ENCODE data around the gene LRRC45. TPM values are rescaled to one million over a fixed set of nuclear protein-coding genes. Genes with fewer than 3 reads are reported as not detected.

LRRC45 gene
- total RNA-seq, 1 donor from 2014 or later: 14.2 TPM

DNA sequence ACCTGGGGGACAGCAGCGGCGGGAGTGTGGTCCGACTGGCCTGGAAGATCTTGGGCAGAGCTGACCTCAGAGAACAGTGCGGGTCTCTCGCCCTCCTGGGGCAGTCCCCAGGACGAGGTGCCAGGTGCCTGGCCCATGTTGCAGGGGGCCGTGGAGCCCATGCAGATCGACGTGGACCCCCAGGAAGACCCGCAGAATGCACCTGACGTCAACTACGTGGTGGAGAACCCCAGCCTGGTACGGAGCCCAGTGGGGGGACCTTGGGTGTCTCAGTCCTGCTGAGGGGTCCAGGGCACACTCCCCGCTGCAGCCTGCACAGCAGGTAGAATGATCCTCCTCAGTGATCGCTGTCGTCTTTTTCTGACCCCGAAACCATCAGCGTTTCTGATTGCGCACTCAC lies 30.0 kb downstream of the LRRC45 start:
- DNase-seq: no peak

DNA sequence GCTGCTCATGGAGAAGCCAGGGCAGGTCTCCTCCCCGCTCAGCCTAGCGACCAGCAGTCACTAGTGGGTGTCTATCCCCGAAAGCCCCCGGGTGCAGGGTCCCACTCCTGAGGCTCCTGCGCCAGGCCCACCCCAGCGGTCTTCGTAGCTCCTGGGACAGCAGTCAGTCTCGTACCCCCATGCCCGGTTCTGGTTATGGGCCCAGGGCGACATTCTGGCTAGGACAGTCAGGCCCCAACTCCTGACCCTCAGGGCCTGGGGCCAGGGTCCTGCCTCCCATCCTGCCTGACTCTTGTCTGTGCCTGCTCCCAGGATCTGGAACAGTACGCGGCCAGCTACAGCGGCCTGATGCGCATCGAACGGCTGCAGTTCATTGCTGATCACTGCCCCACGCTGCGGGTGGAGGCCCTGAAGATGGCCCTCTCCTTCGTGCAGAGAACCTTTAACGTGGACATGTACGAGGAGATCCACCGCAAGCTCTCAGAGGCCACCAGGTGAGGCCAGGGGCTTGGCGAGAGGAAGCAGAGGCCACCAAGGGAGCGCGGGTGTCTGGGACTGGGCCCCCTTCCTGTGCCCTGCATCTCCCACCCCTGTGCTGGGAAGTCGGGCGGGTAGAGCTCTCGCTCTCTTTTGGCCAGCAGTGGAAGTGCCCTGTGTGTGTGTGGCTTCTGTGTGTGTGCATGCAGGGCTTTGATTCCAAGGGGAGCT lies 30.6 kb downstream of the LRRC45 start:
- no peak for DNase-seq

DNA sequence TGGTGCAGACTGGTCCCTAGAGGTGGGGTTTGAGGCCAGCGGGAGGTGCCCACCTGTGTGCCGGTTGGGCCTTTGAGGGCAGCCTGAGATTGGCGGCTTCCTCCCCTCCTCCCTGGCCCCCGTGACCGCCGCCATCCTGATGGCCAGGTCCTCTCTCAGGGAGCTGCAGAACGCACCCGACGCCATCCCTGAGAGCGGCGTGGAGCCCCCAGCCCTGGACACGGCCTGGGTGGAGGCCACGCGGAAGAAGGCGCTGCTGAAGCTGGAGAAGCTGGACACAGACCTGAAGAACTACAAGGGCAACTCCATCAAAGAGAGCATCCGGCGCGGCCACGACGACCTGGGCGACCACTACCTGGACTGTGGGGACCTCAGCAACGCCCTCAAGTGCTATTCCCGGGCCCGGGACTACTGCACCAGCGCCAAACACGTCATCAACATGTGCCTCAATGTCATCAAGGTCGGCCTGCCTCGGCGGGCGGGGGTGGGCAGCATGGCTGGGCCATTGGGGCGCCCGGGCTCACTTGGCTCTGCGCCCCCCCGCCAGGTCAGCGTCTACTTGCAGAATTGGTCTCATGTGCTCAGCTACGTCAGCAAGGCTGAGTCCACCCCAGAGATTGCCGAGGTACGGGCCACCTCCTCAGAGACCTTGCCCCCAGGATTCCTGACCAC lies 31.4 kb downstream of the LRRC45 start:
- no peak for DNase-seq

- no peak for DNase-seq
Measured at GRCh38 chr17:82055023-82055964, 32.2 kb downstream of the LRRC45 start.

DNA sequence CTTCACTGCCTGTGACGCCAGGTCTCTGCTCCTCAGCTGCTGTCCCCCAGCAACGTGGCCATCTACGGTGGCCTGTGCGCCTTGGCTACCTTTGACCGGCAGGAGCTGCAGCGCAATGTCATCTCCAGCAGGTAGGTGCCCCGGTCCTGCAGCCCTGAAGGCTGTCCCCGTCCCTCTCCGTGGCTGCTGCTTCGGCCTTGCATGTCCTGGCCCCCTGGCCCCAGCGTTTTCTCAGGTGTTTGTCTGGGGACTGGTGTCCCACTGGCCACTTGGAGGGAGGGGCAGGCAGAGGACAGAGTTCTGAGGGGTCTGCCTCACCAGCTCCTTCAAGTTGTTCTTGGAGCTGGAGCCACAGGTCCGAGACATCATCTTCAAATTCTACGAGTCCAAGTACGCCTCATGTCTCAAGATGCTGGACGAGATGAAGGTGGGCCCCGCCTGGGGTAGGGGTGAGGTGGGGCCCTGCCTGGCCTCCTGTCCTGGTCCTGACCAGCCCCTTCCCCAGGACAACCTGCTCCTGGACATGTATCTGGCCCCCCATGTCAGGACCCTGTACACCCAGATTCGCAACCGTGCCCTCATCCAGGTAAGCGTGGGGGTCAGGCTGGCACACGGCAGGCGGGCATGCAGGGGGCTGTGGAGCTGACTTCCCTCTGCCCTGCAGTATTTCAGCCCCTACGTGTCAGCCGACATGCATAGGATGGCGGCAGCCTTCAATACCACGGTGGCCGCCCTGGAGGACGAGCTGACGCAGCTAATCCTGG lies 33.0 kb downstream of the LRRC45 start:
- DNase-seq: no peak

DNA sequence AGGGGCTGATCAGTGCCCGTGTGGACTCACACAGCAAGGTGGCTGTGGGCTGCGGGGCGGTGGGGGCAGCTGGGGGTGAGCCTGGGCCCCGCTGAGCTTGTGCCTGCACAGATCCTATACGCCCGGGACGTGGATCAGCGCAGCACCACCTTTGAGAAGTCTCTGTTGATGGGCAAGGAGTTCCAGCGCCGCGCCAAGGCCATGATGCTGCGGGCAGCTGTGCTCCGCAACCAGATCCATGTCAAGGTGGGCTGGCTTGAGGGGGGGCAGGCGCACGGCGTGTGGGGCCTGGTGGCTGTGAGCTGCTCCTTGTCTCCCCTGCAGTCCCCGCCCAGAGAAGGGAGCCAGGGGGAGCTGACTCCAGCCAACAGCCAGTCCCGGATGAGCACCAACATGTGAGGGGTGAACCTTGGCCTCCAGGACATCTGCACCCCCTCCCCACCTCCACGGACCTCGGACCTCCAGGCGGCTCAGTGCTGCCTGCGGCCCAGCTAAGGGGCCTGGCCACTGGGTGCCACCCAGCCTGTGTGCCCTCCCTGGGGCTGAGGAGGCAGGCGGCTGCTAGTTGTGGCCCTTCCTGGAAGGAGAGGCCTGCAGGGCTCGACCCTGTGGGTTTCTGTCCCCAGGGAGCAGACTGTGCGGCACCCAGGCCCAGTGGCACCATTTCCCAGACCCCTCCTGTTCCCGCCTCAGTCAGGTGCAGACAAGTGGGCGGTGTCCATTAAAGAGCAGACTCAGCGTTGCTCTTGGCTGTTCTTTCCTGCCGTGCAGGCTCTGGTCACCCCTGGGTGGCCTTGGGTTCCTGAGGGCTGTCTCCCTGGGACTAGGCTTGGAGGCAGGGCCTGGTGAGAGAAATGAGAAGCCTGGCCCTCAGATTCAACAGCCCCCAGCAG lies 33.9 kb downstream of the LRRC45 start:
- DNase-seq: no peak

DNA sequence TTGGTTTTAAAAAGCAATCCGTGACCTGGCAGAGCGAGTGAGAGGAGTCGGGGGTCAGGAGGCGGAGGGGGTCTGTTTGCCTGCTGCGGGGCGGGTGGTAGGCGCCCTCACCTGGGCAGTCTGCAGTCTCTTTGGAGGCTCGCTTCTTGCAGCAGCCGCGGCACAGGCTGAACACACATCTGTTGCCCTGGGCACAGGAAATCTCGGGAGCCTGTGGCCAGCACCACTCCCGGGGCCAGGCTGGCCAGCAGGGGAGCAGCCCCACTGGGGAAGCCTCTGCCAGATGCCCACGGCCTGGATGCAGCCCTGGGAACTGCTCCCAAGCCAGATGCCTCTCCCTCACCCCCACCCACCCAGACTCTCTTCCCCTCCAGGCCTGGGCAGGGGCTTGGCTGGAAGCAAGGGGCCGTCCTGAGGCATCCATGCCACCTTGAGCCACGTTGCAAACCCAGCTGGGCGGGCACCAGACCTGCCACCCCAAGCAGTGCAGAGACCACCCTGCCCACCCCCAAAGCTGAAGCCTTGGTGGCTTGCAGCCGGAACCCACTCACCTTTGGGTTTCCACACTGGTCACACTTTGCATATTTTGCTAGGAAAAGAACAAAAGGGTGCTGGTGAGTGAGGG lies 35.2 kb downstream of the LRRC45 start:
- no peak for DNase-seq

GRCh38 chr17:82058855-82059249 lies 35.7 kb downstream of the LRRC45 start:
- DNase-seq: no peak

DNA sequence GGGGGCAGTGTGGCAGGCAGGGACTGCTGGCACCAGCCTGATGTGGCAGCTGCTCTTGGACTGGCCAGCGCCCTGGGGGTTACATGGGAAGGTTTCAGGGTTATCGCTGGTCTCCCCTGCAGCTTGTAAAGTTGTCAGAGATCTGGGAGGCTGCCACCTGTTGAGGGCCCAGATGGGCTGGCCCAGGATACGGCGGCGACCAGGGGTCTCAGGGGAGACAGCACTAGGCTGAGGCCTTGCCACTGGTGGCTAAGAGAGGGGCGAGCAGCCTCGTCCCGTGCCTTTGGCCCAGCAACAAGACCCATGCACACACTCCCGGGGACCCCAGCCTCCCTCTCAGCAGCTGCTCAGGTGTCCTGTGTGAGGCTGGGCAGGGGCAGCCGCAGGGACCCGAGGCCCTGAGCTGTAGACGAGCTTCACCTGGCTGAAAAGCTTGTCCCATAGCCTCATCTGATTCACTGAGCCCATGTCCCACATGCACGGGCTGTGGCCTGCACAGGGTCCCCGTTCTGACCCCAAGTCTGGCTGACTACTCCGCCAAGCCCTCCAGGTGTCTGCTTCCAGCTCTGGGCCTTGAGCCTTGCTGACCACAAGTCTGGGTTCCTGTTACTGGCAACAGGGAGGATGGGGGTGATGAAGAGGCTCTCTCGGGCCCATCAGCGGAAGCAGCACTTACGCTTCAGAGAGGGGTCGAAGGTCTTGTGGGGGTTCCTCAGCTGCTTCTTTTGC lies 36.3 kb downstream of the LRRC45 start:
- DNase-seq: no peak

- DNase-seq: no peak
Measured at GRCh38 chr17:82060001-82060380, 36.9 kb downstream of the LRRC45 start.

GRCh38 chr17:82060614-82061013 lies 37.5 kb downstream of the LRRC45 start:
- no peak for DNase-seq

DNA sequence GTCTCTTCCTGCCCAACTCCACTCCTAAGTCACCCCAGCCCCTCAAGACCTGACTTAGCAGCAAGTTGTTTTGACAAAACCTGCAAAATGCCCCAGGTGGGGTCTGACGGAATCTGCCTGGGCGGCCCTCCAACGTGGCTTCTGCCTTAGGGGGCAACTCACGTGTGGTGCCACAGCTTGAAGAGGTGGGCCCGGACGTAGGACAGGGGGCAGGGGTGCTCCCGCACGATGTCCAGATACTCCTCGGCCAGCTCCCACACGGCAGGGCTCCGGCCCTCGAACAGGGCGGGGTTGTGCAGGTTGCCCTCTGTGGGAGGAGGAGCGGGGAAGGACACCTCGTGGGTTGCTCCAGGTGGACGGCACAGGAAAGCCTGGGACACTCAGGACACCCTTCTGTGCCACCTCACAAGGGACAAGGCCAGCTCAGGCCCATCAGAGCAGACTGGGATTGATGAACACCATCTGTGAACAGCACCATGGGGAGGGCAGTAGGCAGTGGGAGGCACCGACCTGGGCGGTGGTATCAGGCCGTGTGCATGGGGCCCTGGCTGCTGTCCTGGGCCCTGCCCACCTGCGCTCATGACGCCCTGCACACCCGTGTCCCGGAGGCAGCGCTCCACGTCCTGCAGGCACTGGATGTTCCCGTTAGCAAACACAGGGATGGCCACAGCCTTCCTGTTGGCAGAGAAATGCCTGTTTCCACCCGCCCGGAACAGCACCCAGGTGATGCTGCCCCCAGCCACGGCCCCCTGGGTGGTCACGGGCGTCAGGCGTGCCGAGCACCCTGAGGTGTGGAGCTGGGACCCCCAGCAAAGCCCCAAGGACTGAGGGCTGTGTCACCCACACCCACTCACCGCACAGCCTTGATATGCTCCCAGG lies 38.2 kb downstream of the LRRC45 start:
- DNase-seq: no peak

GRCh38 chr17:82062076-82062983 lies 39.2 kb downstream of the LRRC45 start:
- no peak for DNase-seq

- DNase-seq: no peak
Measured at GRCh38 chr17:82062984-82063368, 39.9 kb downstream of the LRRC45 start.

- no peak for DNase-seq
Measured at GRCh38 chr17:82063424-82064415, 40.6 kb downstream of the LRRC45 start.

GRCh38 chr17:82064433-82065192 lies 41.5 kb downstream of the LRRC45 start:
- no peak for DNase-seq

Data from occipital lobe (tissue), 2 donors.